ENCODE results near the gene TOR3A.
"Not testable (repeated sequence)": the region's sequence is repeated elsewhere in the genome, so short reads cannot be mapped to it uniquely, and the experiment has no call there.

The TOR3A gene

DNA sequence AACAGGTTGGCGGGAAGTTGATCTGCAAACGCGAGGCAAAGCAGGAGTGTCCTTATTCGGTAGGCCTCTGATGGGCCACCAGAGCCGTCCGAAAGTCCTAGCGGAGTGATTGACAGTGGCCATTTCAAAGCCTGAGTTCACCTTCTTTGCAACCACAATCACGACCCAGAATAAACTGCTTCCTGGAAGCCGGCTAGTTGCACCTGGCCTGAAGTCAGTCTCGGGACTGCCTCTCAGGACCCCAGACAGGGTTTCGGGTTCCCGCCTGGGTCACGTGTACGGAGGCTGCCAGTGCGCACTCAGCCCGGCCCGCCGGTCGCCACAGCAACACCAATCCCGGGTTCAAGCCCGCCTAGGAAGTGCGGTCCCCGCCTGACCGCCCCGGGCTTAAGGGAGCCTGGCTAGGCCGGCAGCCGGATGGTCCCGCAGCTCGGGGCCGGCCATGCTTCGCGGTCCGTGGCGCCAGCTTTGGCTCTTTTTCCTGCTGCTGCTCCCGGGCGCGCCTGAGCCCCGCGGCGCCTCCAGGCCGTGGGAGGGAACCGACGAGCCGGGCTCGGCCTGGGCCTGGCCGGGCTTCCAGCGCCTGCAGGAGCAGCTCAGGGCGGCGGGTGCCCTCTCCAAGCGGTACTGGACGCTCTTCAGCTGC is at the start of gene TOR3A:
Gene TOR3A, plus strand, starts transcription at position 384 of the 646 bp plus-strand sequence. Its CDS starts 59 bp downstream, at position 443.
- ChIA-PET POLR2A (interaction anchor here (1.1 to 1.6 kb wide), 7 partner anchors 9 to 284 kb away, joined by 3 to 6 read pairs (median 3); partner anchors contain the start of genes AXDND1 and SOAT1), CTCF (interaction anchor here (0.6 kb wide), 1 partner anchor 108 kb away, joined by 3 read pairs; no protein-coding TSS in a partner anchor)
- TF ChIP-seq ARNT (IDR thresholded peaks at IDR 0.05), result no peak
- no peak for TF ChIP-seq CTBP1 (IDR thresholded peaks at IDR 0.05; ENCODE audit: borderline replicate concordance)
- TF ChIP-seq, protein P1, sequence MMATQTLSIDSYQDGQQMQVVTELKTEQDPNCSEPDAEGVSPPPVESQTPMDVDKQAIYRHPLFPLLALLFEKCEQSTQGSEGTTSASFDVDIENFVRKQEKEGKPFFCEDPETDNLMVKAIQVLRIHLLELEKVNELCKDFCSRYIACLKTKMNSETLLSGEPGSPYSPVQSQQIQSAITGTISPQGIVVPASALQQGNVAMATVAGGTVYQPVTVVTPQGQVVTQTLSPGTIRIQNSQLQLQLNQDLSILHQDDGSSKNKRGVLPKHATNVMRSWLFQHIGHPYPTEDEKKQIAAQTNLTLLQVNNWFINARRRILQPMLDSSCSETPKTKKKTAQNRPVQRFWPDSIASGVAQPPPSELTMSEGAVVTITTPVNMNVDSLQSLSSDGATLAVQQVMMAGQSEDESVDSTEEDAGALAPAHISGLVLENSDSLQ (IDR thresholded peaks at IDR 0.05), result peak; percentile 94
- TF ChIP-seq LEF1 (IDR thresholded peaks at IDR 0.05; ENCODE audit: borderline replicate concordance), result no peak
- no peak for TF ChIP-seq BHLHE40 (IDR thresholded peaks at IDR 0.05; ENCODE audit: borderline replicate concordance)
- TF ChIP-seq ELF4 (IDR thresholded peaks at IDR 0.05), result peak; percentile 20; the same call in 1 of the 2 replicates
- TF ChIP-seq SUZ12 (IDR thresholded peaks at IDR 0.05), result no peak
- no peak for TF ChIP-seq NFRKB (IDR thresholded peaks at IDR 0.05)
- TF ChIP-seq L3MBTL2 (conservative IDR thresholded peaks at IDR 0.05), result peak; percentile 93
- peak; percentile 93 for DNase-seq (ENCODE audit: extremely low spot score)

DNA sequence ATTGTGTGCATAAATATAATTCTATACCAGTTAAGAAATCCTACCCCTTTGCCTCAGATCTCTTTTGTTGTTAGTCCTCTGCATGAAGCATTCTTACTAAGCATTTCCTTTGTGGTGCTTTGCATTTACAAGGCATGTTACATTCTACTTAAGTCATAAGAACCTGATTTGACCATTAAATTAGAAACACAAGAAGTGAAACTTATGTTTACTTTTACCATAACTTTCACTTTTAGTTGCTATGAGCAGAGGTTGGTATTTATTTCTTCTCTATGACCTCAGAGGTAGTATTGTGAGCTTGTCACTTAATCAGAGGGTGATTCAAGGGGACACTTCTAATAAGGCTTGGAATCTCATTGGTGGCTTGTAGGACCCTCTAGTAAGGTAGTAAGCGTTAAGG is 47.1 kb upstream of the TOR3A start:
- no peak for TF ChIP-seq L3MBTL2 (conservative IDR thresholded peaks at IDR 0.05)
- TF ChIP-seq BHLHE40 (IDR thresholded peaks at IDR 0.05; ENCODE audit: borderline replicate concordance), result no peak
- TF ChIP-seq ARNT (IDR thresholded peaks at IDR 0.05), result no peak
- no peak for TF ChIP-seq FOXM1 (IDR thresholded peaks at IDR 0.05; ENCODE audit: borderline replicate concordance)
- TF ChIP-seq NFRKB (IDR thresholded peaks at IDR 0.05), result no peak
- no peak for TF ChIP-seq HDGF (IDR thresholded peaks at IDR 0.05; ENCODE audit: borderline replicate concordance)
- TF ChIP-seq ELF4 (IDR thresholded peaks at IDR 0.05), result no peak
- no peak for TF ChIP-seq FOXK2 (IDR thresholded peaks at IDR 0.05)
- TF ChIP-seq SUZ12 (IDR thresholded peaks at IDR 0.05), result no peak
- TF ChIP-seq LEF1 (IDR thresholded peaks at IDR 0.05; ENCODE audit: borderline replicate concordance), result no peak
- no peak for TF ChIP-seq FOXA1 (IDR thresholded peaks at IDR 0.05)
- TF ChIP-seq ZNF384 (IDR thresholded peaks at IDR 0.05), result no peak
- no peak for TF ChIP-seq SP1 (IDR thresholded peaks at IDR 0.05)
- TF ChIP-seq, protein P1 (IDR thresholded peaks at IDR 0.05), result no peak
- TF ChIP-seq CTBP1 (IDR thresholded peaks at IDR 0.05; ENCODE audit: borderline replicate concordance), result no peak
- ChIA-PET CTCF (no interaction called here), POLR2A (no interaction called here)
- DNase-seq (ENCODE audit: extremely low spot score), result no peak

DNA sequence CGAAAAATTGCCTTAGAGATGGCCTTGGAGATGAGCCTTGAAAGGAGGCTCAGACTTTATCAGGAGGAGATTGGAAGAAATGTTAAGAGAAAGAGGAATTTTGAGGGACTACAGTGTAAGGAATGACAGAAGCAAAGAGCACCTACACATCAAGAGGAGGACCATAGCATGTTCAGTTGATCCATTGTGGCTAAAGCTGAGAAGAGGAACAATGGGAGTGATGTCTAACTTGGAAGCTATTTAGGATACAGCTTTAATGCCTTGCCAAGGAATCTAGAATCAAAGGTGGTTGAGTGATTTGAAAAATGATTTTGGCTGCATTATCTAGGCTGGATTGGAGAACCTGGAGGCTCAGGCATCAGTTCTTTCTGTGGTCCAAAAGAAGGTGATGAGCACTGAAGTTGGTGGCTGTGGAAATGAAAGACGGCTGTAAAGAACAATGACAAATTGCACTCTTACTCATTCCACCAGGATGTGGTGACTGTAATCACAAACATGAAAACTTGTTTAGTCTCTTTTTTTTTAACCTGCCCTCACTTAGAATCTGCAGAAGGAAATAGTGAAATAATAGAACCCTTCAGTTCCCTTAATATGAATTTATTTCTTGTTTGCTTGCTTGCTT is 44.9 kb upstream of the TOR3A start:
- TF ChIP-seq SUZ12 (IDR thresholded peaks at IDR 0.05), result no peak
- TF ChIP-seq LEF1 (IDR thresholded peaks at IDR 0.05; ENCODE audit: borderline replicate concordance), result no peak
- TF ChIP-seq L3MBTL2 (conservative IDR thresholded peaks at IDR 0.05), result no peak
- TF ChIP-seq TARDBP (IDR thresholded peaks at IDR 0.05), result no peak
- TF ChIP-seq ZNF384 (IDR thresholded peaks at IDR 0.05), result 0 out of 2 replicates have a peak, but pooled peaks have one; percentile 35
- TF ChIP-seq FOXM1 (IDR thresholded peaks at IDR 0.05; ENCODE audit: borderline replicate concordance), result no peak
- CTCF ChIA-PET, result no interaction called here
- DNase-seq (ENCODE audit: extremely low spot score), result no peak
- POLR2A ChIA-PET, result no interaction called here

DNA sequence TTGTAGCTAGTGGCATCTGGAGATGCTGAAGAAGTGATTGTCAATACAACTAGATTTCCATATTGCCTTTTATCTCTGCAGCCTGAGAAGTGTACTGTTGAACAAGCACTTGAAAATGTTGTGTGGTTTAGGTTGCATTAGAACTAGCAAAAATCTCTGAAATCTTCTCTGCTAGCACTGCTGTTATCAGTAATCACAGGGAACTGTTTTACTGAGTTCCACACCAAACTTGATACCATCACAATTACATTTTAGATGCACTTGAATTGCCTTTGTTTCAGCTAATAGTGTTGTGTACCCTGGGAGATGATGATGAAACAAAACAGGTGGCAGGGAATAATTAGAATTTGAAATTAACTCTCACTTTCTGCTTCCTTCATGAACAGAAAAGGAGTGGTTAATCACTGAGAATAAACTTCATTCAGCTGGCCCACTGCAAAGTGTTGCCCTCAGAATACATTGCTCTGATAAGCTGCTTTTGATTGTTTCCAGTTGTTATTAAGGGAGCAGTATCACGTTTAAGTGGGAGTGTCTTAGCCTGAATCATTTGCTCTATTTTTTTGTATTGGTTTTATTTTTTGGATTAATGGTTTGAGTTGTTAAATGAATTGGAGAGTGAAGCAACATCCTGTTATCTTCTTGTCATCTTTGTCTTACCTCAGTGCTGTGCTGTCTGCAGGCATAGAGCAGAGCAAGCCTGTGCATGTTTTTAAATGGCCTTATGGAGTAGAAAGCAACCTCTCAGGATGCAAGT is 43.2 kb upstream of the TOR3A start:
- TF ChIP-seq NFRKB (IDR thresholded peaks at IDR 0.05), result no peak
- TF ChIP-seq L3MBTL2 (conservative IDR thresholded peaks at IDR 0.05), result no peak
- TF ChIP-seq LEF1 (IDR thresholded peaks at IDR 0.05; ENCODE audit: borderline replicate concordance), result no peak
- TF ChIP-seq ZNF384 (IDR thresholded peaks at IDR 0.05), result no peak
- TF ChIP-seq, protein P1 (IDR thresholded peaks at IDR 0.05), result no peak
- no peak for TF ChIP-seq SP1 (IDR thresholded peaks at IDR 0.05)
- no peak for TF ChIP-seq ARNT (IDR thresholded peaks at IDR 0.05)
- no peak for TF ChIP-seq ELF4 (IDR thresholded peaks at IDR 0.05)
- no peak for TF ChIP-seq SUZ12 (IDR thresholded peaks at IDR 0.05)
- TF ChIP-seq BHLHE40 (IDR thresholded peaks at IDR 0.05; ENCODE audit: borderline replicate concordance), result no peak
- no peak for TF ChIP-seq TARDBP (IDR thresholded peaks at IDR 0.05)
- TF ChIP-seq HDGF (IDR thresholded peaks at IDR 0.05; ENCODE audit: borderline replicate concordance), result no peak
- TF ChIP-seq FOXK2 (IDR thresholded peaks at IDR 0.05), result no peak
- TF ChIP-seq FOXM1 (IDR thresholded peaks at IDR 0.05; ENCODE audit: borderline replicate concordance), result no peak
- ChIA-PET CTCF (interaction anchor here (1.2 kb wide), 1 partner anchor 9 kb away, joined by 3 read pairs; no protein-coding TSS in a partner anchor), POLR2A (no interaction called here)
- DNase-seq (ENCODE audit: extremely low spot score), result no peak

DNA sequence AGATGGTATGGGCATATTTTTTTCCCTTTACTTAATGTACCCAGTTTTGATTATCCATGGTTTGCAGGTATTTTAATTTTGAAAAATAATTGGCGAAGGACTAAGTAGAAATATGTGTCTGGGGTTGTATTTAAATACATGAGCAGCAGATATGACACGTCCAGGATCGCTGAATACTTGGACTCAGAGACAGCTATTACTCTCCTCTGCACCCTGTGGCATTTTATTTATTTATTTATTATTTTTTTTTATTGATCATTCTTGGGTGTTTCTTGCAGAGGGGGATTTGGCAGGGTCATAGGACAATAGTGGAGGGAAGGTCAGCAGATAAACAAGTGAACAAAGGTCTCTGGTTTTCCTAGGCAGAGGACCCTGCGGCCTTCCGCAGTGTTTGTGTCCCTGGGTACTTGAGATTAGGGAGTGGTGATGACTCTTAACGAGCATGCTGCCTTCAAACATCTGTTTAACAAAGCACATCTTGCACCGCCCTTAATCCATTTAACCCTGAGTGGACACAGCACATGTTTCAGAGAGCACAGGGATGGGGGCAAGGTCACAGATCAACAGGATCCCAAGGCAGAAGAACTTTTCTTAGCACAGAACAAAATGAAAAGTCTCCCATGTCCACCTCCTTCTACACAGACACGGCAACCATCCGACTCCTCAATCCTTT is 42.2 kb upstream of the TOR3A start:
- DNase-seq (ENCODE audit: extremely low spot score); POLR2A ChIA-PET: not testable (repeated sequence)
- CTCF ChIA-PET, result interaction anchor here (1.2 kb wide), 1 partner anchor 10 kb away, joined by 3 read pairs; no protein-coding TSS in a partner anchor

GRCh38 chr1:179040175-179040551 is 41.7 kb upstream of the TOR3A start:
- DNase-seq (ENCODE audit: extremely low spot score); POLR2A ChIA-PET; CTCF ChIA-PET: not testable (repeated sequence)
